OCI-LY3 (cell line): ENCODE measurements around the gene CAST.

Experiments
- CTCF ChIP-seq: fragments of 200-600, 300-600 bp; sonication (generic); IDR thresholded peaks from 2 replicates; pipeline ENCODE4 v1.5.1; 2014; ENCODE audit warnings: antibody characterized with exemption, low read length, low read depth
- EZH2phosphoT487 ChIP-seq: fragments of 200-600 bp; shearing (Covaris generic); IDR thresholded peaks from 2 replicates; pipeline ENCODE4 v1.6.1; 2018; ENCODE audit warnings: antibody characterized with exemption, mixed run types, low read depth

GRCh38 chr5:96736937-96737336, 74.8 kb downstream of the CAST start:
- TF ChIP-seq CTCF (no peak), EZH2phosphoT487 (no peak)
